Common myeloid progenitor, CD34-positive (primary cell): Measurements from ENCODE around the gene DYNLT5.

Source experiments
- CTCF ChIA-PET: fragments of 350-600 bp; sonication (Branson Sonifier 250); formaldehyde crosslinking; loops from one replicate; lab custom pipeline; 2021; ENCODE audit warnings: antibody characterized with exemption; lab: Charles Lee
- POLR2A ChIA-PET: fragments of 350-600 bp; sonication (Branson Sonifier 250); formaldehyde crosslinking; loops from one replicate; lab custom pipeline; 2021; ENCODE audit warnings: antibody characterized with exemption; lab: Charles Lee
- DNase-seq, 3 donors: peaks; one replicate each; pipeline versions ENCODE4 v3.0.0 to v3.0.0-alpha.2; 2013
- H3K27ac ChIP-seq, 2 experiments: 1 replicate in 1 of 2; 2 replicates in 1 of 2; pipeline ENCODE4 v1.7.0; 2013; ENCODE audit warnings: inconsistent platforms in 2 of 2, low read length in 2 of 2, mild to moderate bottlenecking in 2 of 2, low read depth in 1 of 2, moderate library complexity in 1 of 2; ENCODE audit not compliant: severe bottlenecking in 2 of 2, insufficient read depth in 1 of 2, poor library complexity in 1 of 2
- H3K27me3 ChIP-seq, 5 experiments: replicated peaks in 2 of 5; 1 replicate in 3 of 5; 2 replicates in 2 of 5; pipeline versions ENCODE4 v1.6.1 to v1.7.0; 2013; ENCODE audit warnings: low read length in 4 of 5, mild to moderate bottlenecking in 2 of 5, moderate library complexity in 2 of 5, inconsistent platforms in 1 of 5; ENCODE audit not compliant: insufficient read depth in 5 of 5, control insufficient read depth in 4 of 5
- H3K36me3 ChIP-seq, 4 experiments: 1 replicate in 2 of 4; 2 replicates in 2 of 4; pipeline versions ENCODE4 v1.6.1 to v1.7.0; 2013; ENCODE audit warnings: low read length in 3 of 4, control low read depth in 1 of 4, mild to moderate bottlenecking in 1 of 4; ENCODE audit not compliant: control insufficient read depth in 4 of 4, insufficient read depth in 4 of 4
- H3K4me1 ChIP-seq, 4 experiments: 1 replicate in 3 of 4; 2 replicates in 1 of 4; pipeline versions ENCODE4 v1.6.1 to v1.7.1; 2013; ENCODE audit warnings: low read length in 3 of 4, mild to moderate bottlenecking in 3 of 4, control low read depth in 1 of 4, inconsistent platforms in 1 of 4, moderate library complexity in 1 of 4; ENCODE audit not compliant: control insufficient read depth in 4 of 4, insufficient read depth in 4 of 4; ENCODE audit errors: control extremely low read depth in 1 of 4
- H3K4me3 ChIP-seq, 7 experiments: 1 replicate in 4 of 7; 2 replicates in 3 of 7; pipeline versions ENCODE4 v1.5.1 to v1.7.0; 2013; ENCODE audit warnings: mild to moderate bottlenecking in 7 of 7, low read length in 6 of 7, moderate library complexity in 6 of 7, inconsistent platforms in 2 of 7, low read depth in 2 of 7, control low read depth in 1 of 7; ENCODE audit not compliant: insufficient read depth in 4 of 7, control insufficient read depth in 1 of 7; ENCODE audit errors: extremely low read depth in 1 of 7
- H3K9me3 ChIP-seq, 5 experiments: 1 replicate in 4 of 5; 2 replicates in 1 of 5; pipeline versions ENCODE4 v1.6.1 to v1.7.1; 2013; ENCODE audit warnings: low read length in 4 of 5, mild to moderate bottlenecking in 2 of 5, inconsistent platforms in 1 of 5, low read depth in 1 of 5, moderate library complexity in 1 of 5; ENCODE audit not compliant: control insufficient read depth in 4 of 5, insufficient read depth in 2 of 5; ENCODE audit errors: control extremely low read depth in 1 of 5
- WGBS: methylation state at CpG from one replicate; pipeline ENCODE4 v1.1.5; 2013; ENCODE audit not compliant: insufficient coverage; 5-methylcytosine and 5-hydroxymethylcytosine counted together

Gene DYNLT5

GRCh38 chr1:66758241-66758755, 6.0 kb downstream of the DYNLT5 start:
- no CpG with 5 or more reads among the region's 1 CpG for whole genome bisulfite sequencing

DNA sequence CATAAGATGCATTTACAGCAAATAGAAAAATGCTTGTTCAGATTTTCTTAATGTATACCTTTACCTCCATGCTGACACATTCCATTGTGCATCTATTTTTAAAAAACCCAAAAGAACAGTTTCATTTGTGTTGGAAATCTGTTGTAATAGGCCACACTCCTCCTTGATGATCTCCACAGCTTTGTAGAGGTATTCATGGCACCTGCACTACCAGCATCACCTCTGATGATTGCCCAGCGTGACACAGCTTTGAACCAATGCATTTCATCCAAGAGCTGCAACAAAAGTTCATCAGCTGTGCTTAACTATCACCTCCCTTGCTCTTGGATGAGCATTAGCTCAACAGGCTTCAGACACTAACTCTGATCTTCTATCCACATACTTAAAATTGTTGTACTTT, 8.2 kb downstream of the DYNLT5 start:
- DNase-seq, result no peak
- H3K27me3 ChIP-seq, result no peaks in the 10 kb centered on the region
- CTCF ChIA-PET, result interaction anchor here (0.8 to 1.5 kb wide), 2 partner anchors 28 to 189 kb away, joined by 3 to 4 read pairs; no protein-coding TSS in a partner anchor
- H3K9me3 ChIP-seq, result peaks cover 0 to 23% (median 4%) of the 10 kb centered on the region in 5 experiments
- peaks cover 13 to 36% (median 17%) of the 10 kb centered on the region in 4 experiments for H3K4me1 ChIP-seq
- peaks cover 7 to 59% (median 12%) of the 10 kb centered on the region in 4 experiments for H3K36me3 ChIP-seq
- no peak overlapping the region for H3K27ac ChIP-seq
- H3K4me3 ChIP-seq, result no peak overlapping the region
- POLR2A ChIA-PET, result no interaction called here
- WGBS, result 100% methylated on average over 1 of the region's 1 CpG

More at GRCh38 chr1:66758241-66758755, 6.0 kb downstream of the DYNLT5 start:
- no peaks in the 10 kb centered on the region for H3K27me3 ChIP-seq
- H3K36me3 ChIP-seq, result peaks cover 2 to 53% (median 9%) of the 10 kb centered on the region in 4 experiments
- H3K4me3 ChIP-seq, result no peak overlapping the region
- ChIA-PET CTCF (interaction anchor here (0.9 to 2.0 kb wide), 10 partner anchors 12 to 312 kb away, joined by 3 to 7 read pairs (median 4); partner anchors contain the start of genes DNAI4, MIER1 and SGIP1), POLR2A (interaction anchor here (0.6 to 1.0 kb wide), 2 partner anchors 10 to 29 kb away, joined by 3 to 4 read pairs; no protein-coding TSS in a partner anchor)
- H3K9me3 ChIP-seq, result peaks cover 0 to 16% (median 3%) of the 10 kb centered on the region in 5 experiments
- DNase-seq, result peak; percentile 82 to 96 (median 89)
- peak overlapping the region; percentile 4 to 73 for H3K27ac ChIP-seq
- H3K4me1 ChIP-seq, result peaks cover 13 to 51% (median 26%) of the 10 kb centered on the region in 4 experiments

DNA sequence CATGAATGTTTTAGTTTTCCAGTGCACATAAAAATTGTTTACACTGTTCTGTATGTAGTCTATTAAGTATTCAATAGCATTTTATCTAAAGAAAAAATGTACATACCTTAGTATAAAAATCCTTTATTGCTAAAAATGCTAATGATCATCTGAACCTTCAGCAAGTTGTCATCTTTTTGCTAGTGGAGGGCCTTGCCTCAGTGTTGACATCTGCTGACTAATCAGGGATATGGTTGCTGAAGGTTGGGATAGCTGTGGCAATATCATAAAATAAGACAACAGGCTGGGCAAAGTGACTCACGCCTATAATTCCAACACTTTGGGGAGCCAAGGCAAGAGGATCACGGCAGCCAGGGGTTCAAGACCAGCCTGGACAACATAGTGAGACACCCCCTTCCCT, 9.0 kb downstream of the DYNLT5 start:
- whole genome bisulfite sequencing, result 100% methylated on average over 2 of the region's 2 CpGs

GRCh38 chr1:66764994-66765578, 12.8 kb downstream of the DYNLT5 start:
- WGBS, result no CpG with 5 or more reads among the region's 3 CpGs
- H3K4me1 ChIP-seq, result peaks cover 0 to 11% (median 0%) of the 10 kb centered on the region in 4 experiments
- CTCF ChIA-PET, result interaction anchor here (1.0 to 4.0 kb wide), 5 partner anchors 161 to 448 kb away, joined by 3 to 30 read pairs (median 4); no protein-coding TSS in a partner anchor
- peaks cover 7 to 42% (median 11%) of the 10 kb centered on the region in 4 experiments for H3K36me3 ChIP-seq
- POLR2A ChIA-PET, result interaction anchor here (0.7 kb wide), 1 partner anchor 384 kb away, joined by 3 read pairs; no protein-coding TSS in a partner anchor
- peak; percentile 66 to 86 (median 82) for DNase-seq
- peaks cover 0 to 23% (median 4%) of the 10 kb centered on the region in 5 experiments for H3K9me3 ChIP-seq
- no peak overlapping the region for H3K4me3 ChIP-seq
- no peaks in the 10 kb centered on the region for H3K27me3 ChIP-seq
- peak overlapping the region in 1 of 2 experiments; percentile 37 for H3K27ac ChIP-seq

More for the DNA sequence above, 9.0 kb downstream of the DYNLT5 start:
- no peaks in the 10 kb centered on the region for H3K27me3 ChIP-seq
- ChIA-PET CTCF (interaction anchor here (0.8 to 1.5 kb wide), 3 partner anchors 16 to 188 kb away, joined by 3 to 5 read pairs (median 4); no protein-coding TSS in a partner anchor), POLR2A (no interaction called here)
- no peak overlapping the region for H3K4me3 ChIP-seq
- H3K9me3 ChIP-seq, result peaks cover 0 to 23% (median 4%) of the 10 kb centered on the region in 5 experiments
- DNase-seq, result no peak
- H3K4me1 ChIP-seq, result peaks cover 10 to 34% (median 16%) of the 10 kb centered on the region in 4 experiments
- peaks cover 7 to 55% (median 11%) of the 10 kb centered on the region in 4 experiments for H3K36me3 ChIP-seq
- no peak overlapping the region for H3K27ac ChIP-seq

- peaks cover 0 to 7% (median 0%) of the 10 kb centered on the region in 4 experiments for H3K4me1 ChIP-seq
- no peak for DNase-seq
- no peaks in the 10 kb centered on the region for H3K27me3 ChIP-seq
- peaks cover 0 to 13% (median 4%) of the 10 kb centered on the region in 5 experiments for H3K9me3 ChIP-seq
- ChIA-PET CTCF (no interaction called here), POLR2A (no interaction called here)
- H3K36me3 ChIP-seq, result peaks cover 8 to 40% (median 19%) of the 10 kb centered on the region in 4 experiments
- H3K4me3 ChIP-seq, result no peak overlapping the region
- no peak overlapping the region for H3K27ac ChIP-seq
Measured at GRCh38 chr1:66767626-66768025, 15.4 kb downstream of the DYNLT5 start.

- no peak overlapping the region for H3K4me3 ChIP-seq
- ChIA-PET CTCF (no interaction called here), POLR2A (no interaction called here)
- no CpG with 5 or more reads among the region's 1 CpG for WGBS
- H3K27ac ChIP-seq, result no peak overlapping the region
- no peak for DNase-seq
- H3K9me3 ChIP-seq, result peaks cover 0 to 2% (median 0%) of the 10 kb centered on the region in 5 experiments
- no peaks in the 10 kb centered on the region for H3K27me3 ChIP-seq
- peaks cover 0 to 7% (median 0%) of the 10 kb centered on the region in 4 experiments for H3K4me1 ChIP-seq
- H3K36me3 ChIP-seq, result peaks cover 7 to 37% (median 21%) of the 10 kb centered on the region in 4 experiments
Measured at GRCh38 chr1:66768965-66769364, 16.7 kb downstream of the DYNLT5 start.
